ENCODE measurements around the gene HTR3B.

- TF ChIP-seq CTCF (IDR thresholded peaks at IDR 0.05) (no peak), EZH2 (IDR thresholded peaks at IDR 0.05; ENCODE audit: borderline replicate concordance, insufficient read depth, low read depth, low read length, poor library complexity, severe bottlenecking) (no peak)
These were observed 42.2 kb upstream of the HTR3B start for GRCh38 chr11:113862435-113862834.

Measured in B cell (primary cell).